ENCODE data around the gene TMEM131. TPM values are rescaled to one million over a fixed set of nuclear protein-coding genes. Genes with fewer than 3 reads are reported as not detected.

The TMEM131 gene
- total RNA-seq, 6 donors from 2014 or later: 30.5 to 67.5 (median 39.7) TPM

DNA sequence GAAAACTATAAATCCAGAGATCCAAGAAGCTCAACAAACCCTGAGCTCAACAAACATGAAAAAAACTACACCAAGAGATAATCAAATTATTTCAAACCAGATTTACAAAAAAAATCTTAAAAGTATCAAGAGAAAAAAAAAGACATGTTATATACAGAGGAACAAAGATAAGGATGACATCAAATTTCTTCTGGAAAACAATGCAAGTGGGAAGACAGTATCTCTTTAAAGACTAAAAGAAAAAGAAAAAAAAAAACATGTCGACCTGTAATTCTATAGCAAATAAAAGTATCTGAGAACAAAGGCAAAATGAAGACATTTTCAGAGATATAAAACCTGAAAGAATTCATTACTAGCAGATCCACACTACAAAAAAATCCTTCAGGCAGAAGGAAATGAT is 21.3 kb downstream of the TMEM131 start:
- Histone ChIP-seq H3K27ac (no peak overlapping the region), H3K36me3 (no peaks in the 10 kb centered on the region), H3K4me1 (peaks cover 5 to 16% (median 13%) of the 10 kb centered on the region in 4 donors), H3K4me3 (no peak overlapping the region), H3K27me3 (no peaks in the 10 kb centered on the region), H3K9me3 (peaks cover 8 to 14% (median 11%) of the 10 kb centered on the region in 4 donors)
- no peak for DNase-seq
- TF ChIP-seq POLR2A (IDR thresholded peaks at IDR 0.05): no peak
- TF ChIP-seq, protein P1, sequence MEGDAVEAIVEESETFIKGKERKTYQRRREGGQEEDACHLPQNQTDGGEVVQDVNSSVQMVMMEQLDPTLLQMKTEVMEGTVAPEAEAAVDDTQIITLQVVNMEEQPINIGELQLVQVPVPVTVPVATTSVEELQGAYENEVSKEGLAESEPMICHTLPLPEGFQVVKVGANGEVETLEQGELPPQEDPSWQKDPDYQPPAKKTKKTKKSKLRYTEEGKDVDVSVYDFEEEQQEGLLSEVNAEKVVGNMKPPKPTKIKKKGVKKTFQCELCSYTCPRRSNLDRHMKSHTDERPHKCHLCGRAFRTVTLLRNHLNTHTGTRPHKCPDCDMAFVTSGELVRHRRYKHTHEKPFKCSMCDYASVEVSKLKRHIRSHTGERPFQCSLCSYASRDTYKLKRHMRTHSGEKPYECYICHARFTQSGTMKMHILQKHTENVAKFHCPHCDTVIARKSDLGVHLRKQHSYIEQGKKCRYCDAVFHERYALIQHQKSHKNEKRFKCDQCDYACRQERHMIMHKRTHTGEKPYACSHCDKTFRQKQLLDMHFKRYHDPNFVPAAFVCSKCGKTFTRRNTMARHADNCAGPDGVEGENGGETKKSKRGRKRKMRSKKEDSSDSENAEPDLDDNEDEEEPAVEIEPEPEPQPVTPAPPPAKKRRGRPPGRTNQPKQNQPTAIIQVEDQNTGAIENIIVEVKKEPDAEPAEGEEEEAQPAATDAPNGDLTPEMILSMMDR (IDR thresholded peaks at IDR 0.05): no peak
- TF ChIP-seq EP300 (IDR thresholded peaks at IDR 0.05): no peak
- 95 to 96% methylated on average over 1 of the region's 1 CpG for WGBS, 2 donors
- ATAC-seq (ENCODE audit: low FRiP score in 2 of 2): no peak

DNA sequence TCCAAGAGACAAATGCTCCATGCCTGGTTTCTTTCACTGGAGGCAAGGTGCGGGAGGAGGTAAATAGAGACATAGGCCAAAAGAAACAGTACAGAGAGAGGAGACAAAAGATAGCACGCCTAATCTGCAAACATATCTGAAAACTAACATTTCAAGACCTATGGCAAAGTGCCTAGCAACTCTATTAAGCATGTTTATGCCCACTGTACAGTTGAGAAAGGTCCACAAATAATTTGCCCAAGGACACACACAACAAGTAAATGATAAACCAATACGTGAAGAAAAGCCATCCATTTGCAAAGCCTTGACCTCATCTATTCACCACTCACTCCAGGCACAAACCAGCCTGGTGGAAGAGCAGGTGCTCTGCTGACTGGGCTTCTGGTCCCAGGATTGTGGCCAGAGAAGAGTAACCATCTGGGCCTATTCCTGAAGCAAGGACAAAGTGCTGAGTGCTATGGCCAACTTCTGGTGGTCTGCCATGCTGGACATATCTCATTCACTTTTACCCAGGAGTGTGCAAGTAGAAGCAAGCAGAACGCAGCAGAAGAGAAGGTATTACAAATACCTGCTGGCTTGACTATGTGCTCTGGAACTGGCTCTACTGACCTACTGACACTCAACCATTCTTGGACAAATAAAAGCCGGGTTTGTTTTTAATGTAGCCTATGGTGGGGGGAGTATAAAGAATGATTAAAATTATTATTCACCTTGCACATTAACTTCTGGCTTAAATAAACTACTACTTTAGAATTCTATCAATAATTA is 25.3 kb downstream of the TMEM131 start:
- DNase-seq (no peak), ATAC-seq (ENCODE audit: low FRiP score in 2 of 2) (no peak)
- H3K36me3 ChIP-seq: no peaks in the 10 kb centered on the region
- TF ChIP-seq EP300 (IDR thresholded peaks at IDR 0.05): no peak
- TF ChIP-seq POLR2AphosphoS5 (IDR thresholded peaks at IDR 0.05): no peak
- TF ChIP-seq POLR2A (IDR thresholded peaks at IDR 0.05): no peak
- TF ChIP-seq, protein P1 (IDR thresholded peaks at IDR 0.05): no peak
- WGBS, 2 donors: 87 to 88% methylated on average over 5 of the region's 5 CpGs
- H3K27me3 ChIP-seq: no peaks in the 10 kb centered on the region
- no peak overlapping the region for H3K4me3 ChIP-seq
- peaks cover 11 to 27% (median 18%) of the 10 kb centered on the region in 4 donors for H3K4me1 ChIP-seq
- H3K27ac ChIP-seq: no peak overlapping the region
- peaks cover 0 to 11% (median 5%) of the 10 kb centered on the region in 4 donors for H3K9me3 ChIP-seq

DNA sequence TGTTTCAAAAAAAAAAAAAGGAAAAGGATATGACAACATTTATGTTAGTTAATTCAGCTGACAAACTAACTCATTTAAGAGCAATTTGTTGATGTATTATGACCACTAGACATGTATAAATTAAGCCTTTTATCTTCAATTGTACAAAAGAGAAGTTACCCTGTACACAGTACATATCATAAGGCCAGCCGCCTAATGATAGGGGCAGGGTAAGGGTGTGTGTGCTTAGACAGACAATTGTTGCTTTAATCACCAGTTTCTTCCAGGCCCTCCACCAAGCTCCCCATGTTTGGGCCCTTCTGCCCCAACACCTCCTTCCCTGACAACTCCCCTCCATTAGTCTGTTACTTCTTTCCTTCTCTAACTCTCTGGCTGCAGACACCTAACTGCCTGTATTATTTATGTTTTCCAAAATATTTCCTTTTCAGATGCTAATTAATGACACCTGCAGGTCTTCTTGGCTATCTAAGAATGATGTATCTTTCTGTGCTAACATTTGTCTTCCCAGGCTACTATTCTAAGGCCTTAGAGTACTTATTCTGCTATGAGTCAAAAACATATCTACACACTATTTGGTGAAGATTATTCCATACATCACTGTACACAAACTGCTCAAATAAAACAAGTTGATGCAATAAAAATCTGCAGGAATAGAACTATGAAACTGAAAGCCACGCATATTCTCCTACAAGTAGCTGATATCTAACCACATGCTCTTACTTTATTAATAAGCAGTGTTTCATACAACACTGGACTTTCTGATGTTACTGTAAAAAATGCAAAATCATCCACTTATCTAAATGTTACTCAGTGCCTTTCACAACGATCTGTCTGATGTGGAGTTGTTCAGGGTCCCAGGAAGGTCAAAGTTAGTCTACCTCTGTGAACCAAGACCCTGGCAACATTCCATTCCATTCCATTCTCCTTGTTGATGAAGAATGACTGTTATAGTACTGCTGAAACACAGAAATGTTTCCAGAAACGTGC is 26.4 kb downstream of the TMEM131 start:
- H3K27ac ChIP-seq: no peak overlapping the region
- no peaks in the 10 kb centered on the region for H3K27me3 ChIP-seq
- peaks cover 12 to 27% (median 18%) of the 10 kb centered on the region in 4 donors for H3K4me1 ChIP-seq
- no peaks in the 10 kb centered on the region for H3K36me3 ChIP-seq
- DNase-seq (no peak), ATAC-seq (ENCODE audit: low FRiP score in 2 of 2) (no peak)
- no peak for TF ChIP-seq POLR2A (IDR thresholded peaks at IDR 0.05)
- TF ChIP-seq, protein P1 (IDR thresholded peaks at IDR 0.05): no peak
- TF ChIP-seq EP300 (IDR thresholded peaks at IDR 0.05): no peak
- TF ChIP-seq POLR2AphosphoS5 (IDR thresholded peaks at IDR 0.05): no peak
- H3K9me3 ChIP-seq: peaks cover 0 to 5% (median 2%) of the 10 kb centered on the region in 4 donors
- WGBS, 2 donors: 62 to 63% methylated on average over 4 of the region's 4 CpGs
- no peak overlapping the region for H3K4me3 ChIP-seq

DNA sequence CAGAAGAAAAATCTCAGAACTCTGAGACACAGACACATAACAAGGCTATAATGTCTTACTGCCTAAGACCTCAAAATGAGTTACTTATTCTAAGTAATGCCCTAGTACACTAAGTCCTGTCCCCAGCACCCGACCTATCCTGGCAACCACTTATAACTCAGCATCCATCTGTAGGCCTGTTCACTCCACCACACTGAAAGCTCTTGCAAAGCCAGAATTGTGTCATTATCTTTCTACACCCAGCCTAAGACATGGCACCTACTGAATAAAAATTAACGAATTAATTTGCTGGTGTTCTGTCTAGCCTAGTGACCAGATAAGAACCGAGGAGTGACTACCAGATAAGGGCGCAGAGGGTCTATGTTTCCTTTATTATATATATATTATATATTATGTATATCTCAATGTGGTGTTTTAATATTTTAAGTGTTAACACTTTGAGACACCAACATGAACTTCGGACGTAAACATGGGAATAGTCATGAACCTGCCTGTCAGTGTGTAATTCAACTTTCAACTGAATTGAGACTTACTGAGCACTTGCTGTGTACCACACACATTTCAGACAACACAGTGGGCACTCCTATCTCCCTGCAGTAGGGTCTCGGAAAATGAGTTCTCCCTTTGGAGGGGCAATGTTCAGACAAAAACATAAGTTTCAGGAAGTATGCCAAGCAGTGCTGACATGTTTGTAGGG is 27.7 kb downstream of the TMEM131 start:
- H3K27ac ChIP-seq: no peak overlapping the region
- 93% methylated on average over 7 of the region's 7 CpGs for WGBS, 2 donors
- ATAC-seq (ENCODE audit: low FRiP score in 2 of 2) (no peak), DNase-seq (no peak)
- H3K4me3 ChIP-seq: no peak overlapping the region
- no peak for TF ChIP-seq POLR2A (IDR thresholded peaks at IDR 0.05)
- no peaks in the 10 kb centered on the region for H3K9me3 ChIP-seq
- no peaks in the 10 kb centered on the region for H3K36me3 ChIP-seq
- no peaks in the 10 kb centered on the region for H3K27me3 ChIP-seq
- peaks cover 14 to 28% (median 23%) of the 10 kb centered on the region in 4 donors for H3K4me1 ChIP-seq

DNA sequence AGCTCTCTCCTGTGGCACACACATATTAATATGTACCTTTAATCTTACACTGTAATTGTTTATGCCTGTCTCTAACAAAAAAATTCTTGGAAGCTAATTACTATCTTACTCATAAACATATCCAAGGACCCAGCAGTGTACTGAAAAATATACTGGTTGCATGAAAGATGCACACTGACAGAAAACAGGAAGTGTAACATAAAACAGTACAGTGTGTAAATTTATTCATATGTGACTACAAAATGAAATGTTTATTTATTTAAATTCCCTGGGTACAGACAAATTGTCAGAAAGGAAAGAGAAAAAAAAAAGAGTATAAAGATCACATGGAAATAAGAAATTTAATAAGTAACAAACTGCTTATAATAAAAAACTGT is 28.5 kb downstream of the TMEM131 start:
- Histone ChIP-seq H3K9me3 (no peaks in the 10 kb centered on the region), H3K27ac (no peak overlapping the region), H3K4me1 (peaks cover 14 to 28% (median 23%) of the 10 kb centered on the region in 4 donors), H3K36me3 (no peaks in the 10 kb centered on the region), H3K4me3 (no peak overlapping the region), H3K27me3 (no peaks in the 10 kb centered on the region)
- no peak for TF ChIP-seq POLR2AphosphoS5 (IDR thresholded peaks at IDR 0.05)
- no peak for TF ChIP-seq EP300 (IDR thresholded peaks at IDR 0.05)
- TF ChIP-seq, protein P1 (IDR thresholded peaks at IDR 0.05): no peak
- TF ChIP-seq POLR2A (IDR thresholded peaks at IDR 0.05): no peak
- ATAC-seq (ENCODE audit: low FRiP score in 2 of 2) (no peak), DNase-seq (no peak)

Data from upper lobe of left lung (tissue), 6 donors.